ENCODE results near the gene PRKD3.

PRKD3 gene

GRCh38 chr2:37324786-37325624, at the start of gene PRKD3:
Gene PRKD3 (minus strand): TSS chr2:37324833. CDS start chr2:37316524, 8,309 bp downstream.
- DNase-seq: peak; percentile 14

DNA sequence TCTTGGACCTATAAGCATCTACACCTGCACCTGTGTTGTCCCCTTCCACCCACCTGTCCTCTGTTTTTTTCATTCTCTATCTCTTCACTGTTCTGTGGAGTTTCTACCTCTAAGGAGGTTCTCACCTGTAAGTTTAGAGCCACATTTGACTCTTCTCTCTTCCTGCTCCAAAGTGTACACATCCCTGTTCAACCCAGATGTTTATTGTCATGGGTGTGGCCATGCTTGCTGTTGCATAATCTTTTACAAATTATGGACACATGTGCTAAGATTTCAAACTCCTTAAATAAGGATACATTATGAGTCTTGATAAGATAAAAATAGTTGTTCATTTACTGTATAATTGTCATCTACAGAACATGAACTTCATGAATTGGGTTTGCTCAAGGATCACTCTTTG, 47.4 kb upstream of the PRKD3 start:
- DNase-seq: no peak

DNA sequence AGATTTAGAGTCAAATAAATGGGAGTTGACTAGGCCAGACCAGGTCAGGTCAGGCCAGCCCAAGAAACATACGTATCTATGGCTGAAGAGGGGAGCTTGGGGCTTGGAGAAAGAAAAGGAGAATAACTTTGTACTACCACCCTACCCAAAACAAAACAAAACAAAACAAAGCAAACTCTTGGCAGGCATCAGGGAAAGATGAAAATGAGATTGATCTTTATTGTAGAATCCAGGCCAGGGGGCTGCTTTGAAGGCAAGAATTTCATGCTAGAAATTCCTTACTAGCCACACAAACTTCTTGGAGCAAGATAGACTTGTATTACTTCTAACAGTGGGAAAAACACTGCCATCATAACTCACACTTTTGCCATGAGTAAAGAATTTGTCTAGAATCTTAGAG, 46.0 kb upstream of the PRKD3 start:
- no peak for DNase-seq

DNA sequence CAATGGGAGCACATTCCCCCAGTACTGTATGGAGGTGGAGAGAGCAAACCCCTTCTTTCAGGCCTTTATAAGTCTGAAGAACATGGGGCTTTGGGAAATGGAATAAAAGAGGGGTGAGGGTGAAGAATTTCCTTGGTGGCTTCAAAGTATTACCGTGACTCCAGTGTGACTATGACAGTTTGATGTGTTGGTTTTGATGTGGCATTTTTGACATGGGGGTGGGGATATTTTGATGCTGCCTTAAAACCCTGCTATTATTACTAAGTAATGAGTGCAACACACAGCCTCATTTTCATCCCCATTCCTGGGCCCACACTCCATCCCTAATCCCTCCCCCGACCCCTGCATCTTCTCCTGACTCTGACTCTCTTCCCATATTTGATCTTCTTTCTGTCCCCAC, 43.4 kb upstream of the PRKD3 start:
- DNase-seq: no peak

GRCh38 chr2:37367310-37367709, 42.7 kb upstream of the PRKD3 start:
- no peak for DNase-seq

DNA sequence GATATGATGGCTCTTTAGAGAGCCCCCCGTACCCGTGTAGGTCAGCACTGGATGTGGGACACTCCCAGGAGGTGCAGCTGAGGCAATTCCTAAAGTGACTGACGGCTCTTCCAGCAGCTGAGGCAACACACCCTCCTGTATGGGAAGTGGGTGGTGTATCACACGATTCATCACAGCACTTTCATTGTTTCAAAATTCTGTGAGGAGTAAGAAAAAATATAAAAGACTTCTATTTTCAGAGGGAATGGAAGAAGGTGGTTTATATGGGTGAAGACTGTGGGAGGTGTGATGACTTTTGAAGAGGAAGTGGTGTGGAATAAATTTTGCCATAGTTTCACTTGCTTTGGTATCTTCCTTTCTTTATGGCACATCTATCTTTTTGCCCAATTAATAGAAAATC, 42.1 kb upstream of the PRKD3 start:
- peak; percentile 87 for DNase-seq

GRCh38 chr2:37365669-37366068, 41.0 kb upstream of the PRKD3 start:
- DNase-seq: peak; percentile 21

GRCh38 chr2:37364351-37364750, 39.7 kb upstream of the PRKD3 start:
- DNase-seq: no peak

DNA sequence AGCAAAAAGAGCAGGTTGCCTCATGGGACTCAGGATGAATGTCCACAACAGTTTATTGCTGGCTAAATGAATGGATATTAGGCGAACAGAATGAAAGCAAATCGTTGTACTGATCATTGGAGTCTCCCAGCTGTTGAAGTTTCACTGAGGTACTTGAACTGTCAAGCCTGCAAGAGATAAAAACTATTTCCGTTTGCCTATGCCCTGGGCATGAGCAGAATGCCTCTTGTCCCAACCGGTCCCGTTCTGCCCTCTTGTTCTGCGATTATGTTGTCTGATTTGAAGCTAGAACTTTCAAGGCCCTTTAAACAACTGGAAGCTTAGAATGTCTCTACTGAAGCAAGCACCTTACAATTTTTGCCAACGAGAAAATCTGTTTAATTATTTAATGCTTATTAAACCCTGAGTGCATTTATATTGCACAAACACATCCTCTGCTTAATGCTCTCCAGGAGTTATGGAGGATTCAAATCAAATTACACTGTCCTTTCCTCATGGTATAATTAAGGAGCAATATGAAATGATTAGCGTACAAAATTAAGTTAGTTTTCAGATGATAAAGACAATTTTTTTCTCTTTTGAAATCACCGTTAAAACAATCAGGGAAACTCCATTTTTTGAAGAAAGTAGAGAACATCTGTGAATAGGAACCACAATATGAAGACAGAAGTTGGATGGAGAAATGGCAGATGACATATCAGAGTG, 37.5 kb upstream of the PRKD3 start:
- DNase-seq: no peak

DNA sequence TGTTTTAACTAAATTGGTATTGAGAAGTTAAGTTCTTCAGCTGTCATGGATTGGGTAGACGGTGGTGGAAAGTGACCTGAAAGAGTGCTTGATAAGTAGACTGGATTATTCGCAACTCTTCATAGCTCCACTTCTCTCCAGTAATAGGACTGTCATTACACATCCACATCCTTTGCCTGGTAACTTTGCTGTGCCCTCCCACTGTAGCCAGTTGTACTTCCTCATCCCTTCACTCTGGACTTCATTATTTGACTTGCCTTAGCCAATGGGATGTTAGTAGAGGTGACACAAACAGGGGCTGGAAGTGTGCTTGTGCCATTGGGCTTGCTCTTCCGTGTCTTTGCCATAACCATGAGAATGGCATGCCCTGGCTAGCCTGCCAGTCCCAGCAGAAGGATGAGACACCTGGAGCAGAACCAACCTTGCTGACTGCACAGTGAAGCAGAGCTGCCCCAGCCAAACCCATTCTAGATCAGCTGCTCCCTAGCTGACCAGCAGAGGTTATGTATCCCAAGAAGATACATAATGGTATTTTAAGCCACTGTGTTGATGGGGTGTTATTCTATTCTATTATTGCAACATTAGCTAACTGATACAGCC, 36.7 kb upstream of the PRKD3 start:
- DNase-seq: peak; percentile 49

- no peak for DNase-seq
These were observed 33.8 kb upstream of the PRKD3 start for GRCh38 chr2:37358466-37358865.

DNA sequence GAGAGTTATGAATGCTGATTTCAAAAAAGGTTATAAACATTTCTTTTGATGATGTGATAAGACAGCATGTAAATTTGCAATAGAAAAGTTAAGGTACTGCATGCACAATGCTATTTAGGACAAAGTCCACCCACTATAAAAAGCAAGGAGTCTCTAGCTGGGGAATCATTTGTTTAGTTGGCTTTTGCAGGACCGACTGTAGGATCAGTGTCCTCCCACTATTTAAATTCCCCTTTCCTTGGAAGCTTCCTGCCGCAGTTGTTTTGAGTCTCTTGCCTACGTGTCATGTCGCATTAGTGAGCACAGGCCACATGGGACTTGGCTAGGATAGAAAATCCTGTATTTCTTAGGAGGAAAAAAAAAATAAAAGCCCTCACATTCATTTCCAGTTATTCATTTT, 32.9 kb upstream of the PRKD3 start:
- no peak for DNase-seq

- no peak for DNase-seq
These were observed 32.4 kb upstream of the PRKD3 start for GRCh38 chr2:37357069-37357468.

GRCh38 chr2:37356299-37356698, 31.7 kb upstream of the PRKD3 start:
- no peak for DNase-seq

DNA sequence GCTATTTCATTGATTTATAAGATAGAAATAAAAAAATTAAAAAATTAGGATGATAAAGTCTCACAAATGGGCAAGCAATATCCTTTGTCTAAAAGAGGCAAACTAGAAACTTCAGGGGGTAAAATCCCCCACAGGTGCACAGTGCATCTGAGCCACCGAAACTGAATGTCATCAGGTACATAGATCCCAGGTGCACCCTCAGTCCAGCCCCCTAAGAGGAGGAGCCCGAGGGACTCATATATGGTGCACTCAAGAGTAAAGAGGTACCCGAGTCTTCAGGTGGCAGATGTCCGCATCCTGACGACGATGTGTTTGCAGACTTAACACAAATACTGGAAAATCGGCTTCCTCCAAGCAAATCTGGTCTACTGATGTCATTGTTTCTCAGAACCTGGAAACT, 31.1 kb upstream of the PRKD3 start:
- DNase-seq: no peak

DNA sequence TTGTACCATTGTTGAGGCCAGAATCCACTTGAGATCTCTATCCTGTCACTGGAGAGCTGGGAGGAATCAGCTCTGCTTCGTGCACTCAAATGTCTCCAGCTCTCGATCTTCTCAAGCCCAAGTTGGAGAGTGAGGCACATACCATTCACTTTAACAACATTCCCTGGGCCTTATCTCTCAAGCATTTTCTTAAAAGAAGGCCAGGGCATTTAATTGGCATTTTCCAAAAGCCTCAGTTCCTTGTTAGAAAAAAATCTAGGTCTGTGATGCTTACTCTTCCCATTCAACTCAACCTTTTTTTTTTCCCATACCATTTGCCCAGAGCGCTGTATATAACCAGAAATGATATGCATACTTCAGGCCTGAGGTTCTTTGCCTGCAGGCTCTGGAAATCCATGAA, 29.9 kb upstream of the PRKD3 start:
- no peak for DNase-seq

DNA sequence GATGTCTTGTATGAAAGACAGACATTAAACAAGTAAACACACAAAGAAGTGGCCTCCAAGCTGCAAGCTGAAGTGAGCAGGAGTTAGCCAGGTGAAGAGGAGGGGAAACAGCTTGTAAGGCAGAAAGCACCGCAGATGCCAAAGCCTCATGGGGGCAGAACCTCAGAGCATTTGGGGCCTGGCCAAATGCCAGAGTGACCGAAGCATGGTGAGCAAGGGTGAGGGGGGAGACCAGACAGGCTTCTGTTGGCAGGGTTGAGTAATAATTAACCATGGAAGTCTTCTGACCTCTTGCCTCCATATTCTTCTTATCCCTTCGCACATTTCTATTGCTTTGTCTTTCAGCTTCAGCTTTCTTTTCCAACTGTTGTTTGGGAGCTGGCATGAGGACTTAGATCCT, 25.4 kb upstream of the PRKD3 start:
- peak; percentile 14 for DNase-seq

- DNase-seq: peak; percentile 51
These were observed 24.7 kb upstream of the PRKD3 start for GRCh38 chr2:37349231-37349860.

DNA sequence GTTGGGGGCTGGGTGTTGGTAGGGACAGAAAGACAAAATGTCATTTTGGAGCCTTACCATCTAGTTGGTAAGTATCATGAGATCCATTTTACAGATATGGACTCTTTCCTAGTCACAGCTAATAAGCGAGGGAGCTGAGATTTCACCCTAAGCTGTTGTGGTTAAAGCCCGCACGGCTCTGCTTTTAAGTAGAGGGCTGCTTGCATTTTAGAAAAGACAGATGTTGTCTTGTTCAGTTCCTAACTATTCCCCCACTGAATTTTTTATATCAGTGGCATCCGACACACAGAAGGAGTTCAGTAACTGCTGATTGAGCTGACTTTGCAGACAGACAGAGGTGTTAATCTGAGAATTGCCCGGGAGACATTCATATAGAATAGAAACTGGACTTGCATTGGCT, 23.5 kb upstream of the PRKD3 start:
- no peak for DNase-seq

GRCh38 chr2:37344453-37345361, 20.1 kb upstream of the PRKD3 start, which contains the start of gene QPCT:
Gene QPCT (plus strand): TSS chr2:37344630. CDS start chr2:37344732, 102 bp downstream.
- DNase-seq: no peak

GRCh38 chr2:37343537-37344434, 19.2 kb upstream of the PRKD3 start:
- no peak for DNase-seq

Data from MV-4-11 (cell line).